ENCODE data around the gene CHD5.
"Not testable (repeated sequence)": the region's sequence is repeated elsewhere in the genome, so short reads cannot be mapped to it uniquely, and the experiment has no call there.

CHD5 gene

GRCh38 chr1:6065093-6065858 lies 114.8 kb downstream of the CHD5 start:
- DNase-seq (ENCODE audit: low read depth, low spot score): no peak

- DNase-seq (ENCODE audit: low read depth, low spot score): not testable (repeated sequence)
Observed at GRCh38 chr1:6063532-6064053, 116.5 kb downstream of the CHD5 start.

- no peak for DNase-seq (ENCODE audit: low read depth, low spot score)
Observed at GRCh38 chr1:6062670-6063069, 117.5 kb downstream of the CHD5 start.

- no peak for DNase-seq (ENCODE audit: low read depth, low spot score)
Observed at GRCh38 chr1:6059866-6060265, 120.3 kb downstream of the CHD5 start.

- no peak for DNase-seq (ENCODE audit: low read depth, low spot score)
Observed at GRCh38 chr1:6057170-6057845, 122.8 kb downstream of the CHD5 start.

- no peak for DNase-seq (ENCODE audit: low read depth, low spot score)
Observed at GRCh38 chr1:6056572-6056948, 123.6 kb downstream of the CHD5 start.

GRCh38 chr1:6054596-6054995 lies 125.5 kb downstream of the CHD5 start:
- no peak for DNase-seq (ENCODE audit: low read depth, low spot score)

- DNase-seq (ENCODE audit: low read depth, low spot score): no peak
Observed at GRCh38 chr1:6053206-6053546, 126.9 kb downstream of the CHD5 start.

GRCh38 chr1:6052543-6053205 lies 127.4 kb downstream of the CHD5 start:
- peak; percentile 56 for DNase-seq (ENCODE audit: low read depth, low spot score)

Measured in smooth muscle cell of the brain vasculature (primary cell).